NCI-H345 treated with DMSO at 0.1 percent for 48 hours (cell line): Measurements from ENCODE around the gene XPNPEP1.

Experiments
- DNase-seq: peaks from one replicate; lab custom pipeline; 2025; ENCODE audit not compliant: unreplicated experiment; lab: John Stamatoyannopoulos, UW

The XPNPEP1 gene

GRCh38 chr10:109820620-109821405 lies 102.5 kb downstream of the XPNPEP1 start:
- no peak for DNase-seq

GRCh38 chr10:109819807-109820206 lies 103.5 kb downstream of the XPNPEP1 start:
- DNase-seq, result no peak
